Measurements from ENCODE around the gene KRTAP1-3. TPM values are rescaled to one million over a fixed set of nuclear protein-coding genes. Genes with fewer than 3 reads are reported as not detected.

KRTAP1-3 gene
- total RNA-seq, 2 experiments from 2014 or later = not detected

Other genes with a start within 250 kb of the KRTAP1-3 start
- gene KRT28, start 234.9 kb downstream of the KRTAP1-3 start, total RNA-seq = not detected
- 10 to 100 TPM; 44.6 to 45.2 TPM for gene KRT10, start 212.3 kb downstream of the KRTAP1-3 start, total RNA-seq
- gene KRT12, start 167.7 kb downstream of the KRTAP1-3 start, total RNA-seq = not detected
- gene KRT20, start 149.6 kb downstream of the KRTAP1-3 start, total RNA-seq = not detected
- gene KRT23, start 97.2 kb downstream of the KRTAP1-3 start, total RNA-seq = not detected
- not detected for gene KRT39, start 67.9 kb downstream of the KRTAP1-3 start, total RNA-seq
- not detected for gene KRT40, start 50.5 kb downstream of the KRTAP1-3 start, total RNA-seq
- not detected for gene KRTAP3-3, start 40.7 kb downstream of the KRTAP1-3 start, total RNA-seq
- gene KRTAP3-2, start 35.0 kb downstream of the KRTAP1-3 start, total RNA-seq = not detected
- not detected for gene KRTAP3-1, start 25.7 kb downstream of the KRTAP1-3 start, total RNA-seq
- not detected for gene KRTAP1-5, start 7.7 kb downstream of the KRTAP1-3 start, total RNA-seq
- not detected for gene KRTAP1-4, start 4.7 kb downstream of the KRTAP1-3 start, total RNA-seq
- not detected for gene KRTAP1-1, start 6.6 kb upstream of the KRTAP1-3 start, total RNA-seq
- not detected for gene KRTAP2-1, start 12.4 kb upstream of the KRTAP1-3 start, total RNA-seq
- not detected for gene KRTAP2-2, start 20.4 kb upstream of the KRTAP1-3 start, total RNA-seq
- not detected for gene KRTAP2-3, start 25.2 kb upstream of the KRTAP1-3 start, total RNA-seq
- not detected for gene KRTAP2-4, start 31.0 kb upstream of the KRTAP1-3 start, total RNA-seq
- not detected for gene KRTAP4-7, start 49.3 kb upstream of the KRTAP1-3 start, total RNA-seq
- gene KRTAP4-8, start 63.3 kb upstream of the KRTAP1-3 start, total RNA-seq = not detected
- not detected for gene KRTAP4-16, start 67.3 kb upstream of the KRTAP1-3 start, total RNA-seq
- not detected for gene KRTAP4-9, start 70.5 kb upstream of the KRTAP1-3 start, total RNA-seq
- gene KRTAP4-11, start 83.5 kb upstream of the KRTAP1-3 start, total RNA-seq = not detected
- gene KRTAP4-12, start 89.3 kb upstream of the KRTAP1-3 start, total RNA-seq = not detected
- not detected for gene KRTAP4-6, start 105.7 kb upstream of the KRTAP1-3 start, total RNA-seq
- gene KRTAP4-5, start 115.0 kb upstream of the KRTAP1-3 start, total RNA-seq = not detected
- not detected for gene KRTAP4-4, start 125.9 kb upstream of the KRTAP1-3 start, total RNA-seq
- gene KRTAP4-3, start 133.3 kb upstream of the KRTAP1-3 start, total RNA-seq = not detected
- gene KRTAP4-2, start 143.3 kb upstream of the KRTAP1-3 start, total RNA-seq = not detected
- gene KRTAP4-1, start 150.0 kb upstream of the KRTAP1-3 start, total RNA-seq = not detected
- not detected for gene KRTAP9-1, start 155.0 kb upstream of the KRTAP1-3 start, total RNA-seq
- gene KRTAP9-2, start 191.8 kb upstream of the KRTAP1-3 start, total RNA-seq = not detected
- not detected for gene KRTAP9-3, start 197.6 kb upstream of the KRTAP1-3 start, total RNA-seq
- gene KRTAP9-8, start 203.1 kb upstream of the KRTAP1-3 start, total RNA-seq = not detected
- not detected for gene KRTAP9-4, start 214.8 kb upstream of the KRTAP1-3 start, total RNA-seq
- gene KRTAP9-9, start 220.5 kb upstream of the KRTAP1-3 start, total RNA-seq = not detected
- not detected for gene KRTAP9-6, start 230.5 kb upstream of the KRTAP1-3 start, total RNA-seq
- gene KRTAP9-7, start 240.8 kb upstream of the KRTAP1-3 start, total RNA-seq = not detected